ENCODE data around the gene METTL25.

METTL25 gene

DNA sequence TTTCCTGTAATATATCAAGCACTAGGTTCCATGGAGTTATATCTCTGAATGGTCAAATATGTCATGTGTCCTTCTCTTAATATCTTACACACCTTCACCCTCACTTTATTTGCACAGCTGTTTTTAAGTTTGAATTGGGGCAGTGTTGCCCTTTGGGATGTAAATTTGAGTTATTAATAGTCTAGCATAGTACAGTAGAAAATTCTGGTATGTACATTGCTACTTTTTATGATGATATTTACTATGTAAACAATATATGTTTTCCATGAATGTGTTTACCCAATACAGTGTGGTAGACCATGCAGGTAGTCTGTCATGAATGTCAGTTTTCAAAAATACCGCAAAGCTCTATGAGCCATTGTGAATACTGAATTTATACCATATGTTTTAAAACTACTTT, 50.5 kb downstream of the METTL25 start:
- no peak for DNase-seq

GRCh38 chr12:82411546-82412230, 53.4 kb downstream of the METTL25 start:
- DNase-seq, result no peak

GRCh38 chr12:82412246-82412645, 53.9 kb downstream of the METTL25 start:
- no peak for DNase-seq

DNA sequence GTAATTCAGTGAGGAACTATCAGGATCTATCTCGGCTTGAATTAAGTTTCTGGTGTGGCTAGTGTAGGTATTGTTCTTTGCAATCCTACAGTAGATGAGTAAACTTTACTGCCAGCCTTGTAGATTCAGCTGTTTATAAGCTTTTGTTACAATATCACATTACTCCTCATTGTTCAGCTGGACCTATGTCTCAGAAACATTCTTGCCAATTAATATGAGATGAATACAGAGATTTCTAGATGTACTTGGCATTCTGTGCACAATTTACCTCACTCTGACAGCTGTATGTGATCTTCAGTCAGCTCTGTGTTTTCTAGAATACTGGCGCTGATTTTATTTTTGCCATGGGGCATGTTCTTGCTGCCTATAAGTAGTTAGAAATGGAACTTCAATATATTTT, 55.7 kb downstream of the METTL25 start:
- no peak for DNase-seq

DNA sequence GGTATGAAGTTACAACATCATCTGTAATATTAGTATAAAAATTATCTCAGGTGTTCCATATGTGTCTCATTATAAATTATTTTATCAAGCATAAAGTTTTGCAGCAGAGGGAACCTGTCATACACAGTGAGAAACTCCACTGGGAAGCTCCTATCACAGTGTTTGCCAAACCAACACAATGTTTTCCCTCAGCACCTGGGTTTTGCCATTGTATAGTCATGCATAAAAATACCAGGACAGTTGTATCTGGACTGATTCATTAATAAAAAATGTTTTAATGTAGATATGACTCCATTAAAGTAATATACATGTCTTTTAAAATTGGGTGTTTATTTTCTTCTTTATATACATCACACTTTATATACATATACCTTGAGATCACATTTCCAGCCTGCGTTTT, 56.6 kb downstream of the METTL25 start:
- no peak for DNase-seq

GRCh38 chr12:82415402-82415801, 57.1 kb downstream of the METTL25 start:
- no peak for DNase-seq

- no peak for DNase-seq
Observed at GRCh38 chr12:82425241-82425640, 66.9 kb downstream of the METTL25 start.

GRCh38 chr12:82426081-82426480, 67.8 kb downstream of the METTL25 start:
- no peak for DNase-seq

- DNase-seq, result no peak
Observed at GRCh38 chr12:82426586-82426985, 68.3 kb downstream of the METTL25 start.

- DNase-seq, result no peak
Observed at GRCh38 chr12:82430541-82431145, 72.3 kb downstream of the METTL25 start.

DNA sequence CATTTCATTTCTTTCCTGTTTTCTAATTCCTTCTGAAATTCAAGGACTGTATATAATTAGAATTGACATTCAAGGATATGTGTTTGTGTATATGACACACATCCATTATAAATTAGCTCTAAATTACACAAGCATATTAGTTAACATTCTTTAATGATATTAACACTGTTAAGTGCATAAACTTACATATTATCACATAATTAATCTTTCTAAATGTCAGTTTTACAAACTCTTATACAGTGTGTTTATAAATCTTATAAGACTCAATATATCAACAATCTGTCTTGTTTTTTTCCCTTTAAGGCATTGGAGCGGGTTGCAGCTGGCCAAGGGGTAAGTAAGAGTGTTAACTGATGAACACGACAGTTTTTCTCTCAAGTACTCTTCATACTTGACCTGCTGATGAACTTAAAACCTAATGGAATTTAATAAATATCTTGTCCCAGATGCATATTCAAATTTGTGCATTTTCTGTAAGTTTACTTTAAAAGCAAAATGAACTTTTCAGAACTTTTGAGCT, 76.1 kb downstream of the METTL25 start:
- no peak for DNase-seq

DNA sequence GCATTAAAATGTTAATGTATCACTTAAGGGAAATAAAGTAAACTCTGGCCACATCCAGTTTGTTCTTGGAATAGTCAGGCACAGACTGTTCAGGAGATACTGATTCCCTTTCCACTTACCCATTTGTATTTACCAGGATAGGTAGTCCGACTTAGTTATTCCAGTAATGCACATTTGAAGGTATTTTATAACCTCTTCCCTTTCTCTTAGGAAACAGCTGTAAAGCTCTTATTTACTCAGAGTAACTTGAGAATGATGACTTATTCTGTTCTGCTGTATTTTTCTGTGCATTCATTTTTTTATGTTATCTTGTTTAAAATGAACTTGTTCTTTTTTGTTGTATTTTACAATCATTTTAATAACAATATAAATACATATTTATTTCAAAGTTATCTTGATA, 78.0 kb downstream of the METTL25 start:
- no peak for DNase-seq

DNA sequence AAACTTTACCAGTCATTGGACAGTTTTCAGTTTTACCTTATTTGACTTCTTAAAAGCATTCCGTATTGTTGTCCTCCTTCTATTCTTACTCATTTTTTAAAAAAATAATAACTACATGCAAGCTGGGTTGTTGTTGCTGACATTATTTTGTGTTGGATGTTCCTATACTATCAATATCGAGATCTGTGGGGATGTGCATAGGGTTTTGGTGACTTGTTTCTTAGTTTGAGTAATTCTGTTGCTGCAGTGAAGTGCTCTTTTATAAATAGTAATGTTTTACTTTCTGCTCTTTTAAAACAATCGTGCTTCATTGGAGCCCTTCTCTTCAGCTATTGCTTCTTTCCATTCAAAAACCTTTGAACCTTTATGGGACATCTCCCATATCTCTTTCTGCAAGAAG, 79.4 kb downstream of the METTL25 start:
- DNase-seq, result no peak

DNA sequence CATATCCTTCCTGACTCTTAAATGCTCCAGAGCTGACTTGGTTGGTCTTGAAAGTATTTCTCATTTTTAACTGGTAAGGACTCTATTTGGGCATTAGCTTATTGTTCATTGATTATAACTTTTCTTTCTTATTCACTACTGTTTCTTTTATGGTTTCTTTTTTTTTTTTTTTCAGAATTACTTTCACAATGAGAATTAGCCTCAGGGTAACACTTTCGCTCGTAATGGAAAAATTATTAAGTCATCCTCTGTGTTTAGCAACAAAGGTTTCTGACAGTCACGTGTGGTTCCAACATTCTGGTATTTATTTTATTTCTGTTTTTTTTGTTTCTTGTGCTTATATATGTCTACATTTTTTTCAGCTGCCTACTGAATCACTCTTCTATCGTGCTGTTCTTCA, 80.0 kb downstream of the METTL25 start:
- DNase-seq, result no peak

- DNase-seq, result no peak
Observed at GRCh38 chr12:82440885-82441284, 82.6 kb downstream of the METTL25 start.

DNA sequence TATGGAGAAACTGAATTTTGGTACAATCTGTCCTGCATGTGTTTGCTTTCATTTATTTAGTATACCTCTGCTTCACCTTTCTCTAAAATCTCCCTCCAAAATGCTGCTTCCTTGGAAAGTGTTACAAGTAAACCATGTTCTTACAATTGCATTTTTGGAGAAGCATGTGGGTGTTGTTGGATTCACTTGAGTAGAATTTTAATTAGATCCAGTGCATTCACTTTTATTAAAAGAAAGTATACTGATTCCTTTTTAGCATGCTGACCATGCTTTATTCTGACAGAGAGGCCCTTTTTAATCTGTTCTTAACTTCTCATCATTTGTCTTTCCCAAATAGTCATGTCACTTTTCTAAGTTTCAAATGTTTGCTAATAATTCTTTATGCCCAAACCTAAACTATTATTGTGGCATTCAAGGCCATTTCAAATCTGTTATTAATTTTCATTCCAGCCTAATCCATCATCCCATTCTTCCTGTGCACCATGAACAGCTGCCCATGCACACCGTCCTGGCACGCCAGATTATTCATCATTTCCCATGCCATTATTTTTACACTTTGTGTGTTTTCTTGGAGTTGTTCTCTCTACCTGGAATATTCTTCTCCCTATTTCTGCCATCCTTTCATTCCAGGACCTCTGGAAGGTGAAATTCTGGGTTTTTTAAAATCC, 90.7 kb downstream of the METTL25 start:
- no peak for DNase-seq

DNA sequence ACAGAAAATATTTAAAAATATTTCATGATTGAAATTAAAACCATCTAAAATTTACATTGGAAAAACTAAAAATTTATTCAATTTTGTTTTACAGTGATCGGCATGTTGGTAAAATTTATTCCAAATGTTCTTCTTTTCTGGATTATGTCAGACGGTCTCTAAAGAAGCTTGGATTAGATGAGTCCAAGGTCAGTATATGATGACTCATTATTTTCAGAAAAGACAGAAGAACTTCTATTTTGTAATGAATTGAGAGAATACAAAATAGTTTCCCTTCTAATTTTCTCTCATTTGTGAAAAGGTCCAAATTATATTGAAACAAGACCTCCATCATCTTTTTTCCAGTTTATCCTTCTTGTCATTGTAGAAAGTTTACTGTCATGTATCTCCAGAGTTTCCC, 98.3 kb downstream of the METTL25 start:
- no peak for DNase-seq

GRCh38 chr12:82458101-82458500, 99.8 kb downstream of the METTL25 start:
- no peak for DNase-seq

DNA sequence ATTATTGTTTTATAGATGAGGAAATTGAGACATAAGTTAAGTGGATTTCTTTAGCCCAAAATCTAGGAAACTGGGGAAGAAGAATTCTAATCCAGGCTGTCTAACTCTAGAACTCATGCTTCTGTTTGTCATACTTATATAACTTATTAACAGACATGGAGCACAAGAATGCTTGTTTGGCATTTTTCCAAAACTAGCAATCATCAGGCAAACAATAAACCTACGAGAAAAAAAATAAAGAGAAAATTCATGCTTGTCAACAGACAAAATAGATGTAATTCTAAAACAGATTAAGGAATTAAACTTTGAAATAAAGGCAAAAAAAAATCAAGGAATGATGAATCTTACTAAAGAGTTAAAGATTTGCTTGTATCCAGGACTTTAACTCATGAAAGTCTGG, 103.1 kb downstream of the METTL25 start:
- no peak for DNase-seq

- no peak for DNase-seq
Observed at GRCh38 chr12:82461836-82462235, 103.5 kb downstream of the METTL25 start.

DNA sequence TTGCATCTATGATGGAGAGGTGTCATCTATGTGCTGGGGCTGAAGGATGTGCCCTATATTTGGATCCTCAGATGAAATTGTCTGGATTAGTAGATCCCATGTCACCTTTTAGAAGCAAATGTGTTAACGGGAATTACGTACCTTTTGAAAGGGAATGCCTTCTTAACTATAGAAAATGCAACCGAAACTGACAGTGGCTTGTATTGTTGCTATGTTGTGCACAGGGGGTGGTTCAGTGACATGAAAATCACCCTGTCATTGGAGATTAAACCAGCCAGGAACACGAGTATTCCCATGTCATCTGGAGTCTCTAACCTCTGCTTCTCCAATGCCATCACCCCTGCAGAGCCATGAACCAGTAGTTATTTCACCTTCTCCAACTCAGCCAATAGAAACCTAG, 110.2 kb downstream of the METTL25 start:
- DNase-seq, result no peak

GRCh38 chr12:82470906-82471512, 112.7 kb downstream of the METTL25 start:
- DNase-seq, result no peak

- no peak for DNase-seq
Observed at GRCh38 chr12:82473111-82473754, 114.9 kb downstream of the METTL25 start.
